Activated CD8-positive, alpha-beta T cell treated with anti-CD3 and anti-CD28 coated beads for 36 hours (primary cell): ENCODE data around the gene ADCYAP1R1. TPM values are rescaled to one million over a fixed set of nuclear protein-coding genes. Genes with fewer than 3 reads are reported as not detected.

Experiments used
- ATAC-seq: fragments of 200-7000 bp; cut with Tn5 transposase; one replicate; pipeline ENCODE4 v1.10.0; 2021; ENCODE audit warnings: mild to moderate bottlenecking, moderate library complexity
- CTCF ChIA-PET: fragments of 350-600 bp; sonication (Branson Sonifier 250); formaldehyde crosslinking; loops from one replicate; lab custom pipeline; 2021; ENCODE audit warnings: antibody characterized with exemption; lab: Charles Lee
- POLR2A ChIA-PET: fragments of 350-600 bp; sonication (Branson Sonifier 250); formaldehyde crosslinking; loops from one replicate; lab custom pipeline; 2021; ENCODE audit warnings: antibody characterized with exemption; lab: Charles Lee
- DNase-seq: peaks from one replicate; pipeline ENCODE4 v3.0.0-alpha.2; 2020
- H3K27ac Mint-ChIP-seq: one replicate; pipeline ENCODE4 v1.8.0; 2021; ENCODE audit warnings: mild to moderate bottlenecking, mixed read lengths
- H3K27me3 Mint-ChIP-seq: one replicate; pipeline ENCODE4 v1.8.0; 2021; ENCODE audit warnings: mixed read lengths
- H3K36me3 Mint-ChIP-seq: one replicate; pipeline ENCODE4 v1.8.0; 2021; ENCODE audit warnings: low read depth, mixed read lengths
- H3K4me1 Mint-ChIP-seq: one replicate; pipeline ENCODE4 v1.8.0; 2021; ENCODE audit warnings: low read depth, mixed read lengths
- H3K4me3 Mint-ChIP-seq: one replicate; pipeline ENCODE4 v1.8.0; 2021; ENCODE audit warnings: mild to moderate bottlenecking, moderate library complexity, mixed read lengths
- H3K9me3 Mint-ChIP-seq: one replicate; pipeline ENCODE4 v1.8.0; 2021; ENCODE audit warnings: mixed read lengths
- CTCF ChIP-seq: fragments of 200-600 bp; IDR thresholded peaks from one replicate; pipeline ENCODE4 v1.8.0; 2022; ENCODE audit warnings: antibody characterized with exemption, mild to moderate bottlenecking
- intact Hi-C: fragments of 100-400 bp; cut with micrococcal nuclease; formaldehyde crosslinking; loops from one replicate; pipeline ENCODE4 v1.10.0; 2022
- total RNA-seq, 2 experiments: library from RNA; stranded (reverse); gene quantifications; one replicate each; pipeline ENCODE4 v1.2.3, GENCODE V29; 2021

ADCYAP1R1 gene
- total RNA-seq = not detected

- no peaks in the 10 kb centered on the region for H3K4me1 Mint-ChIP-seq
- no peaks in the 10 kb centered on the region for H3K36me3 Mint-ChIP-seq
- H3K4me3 Mint-ChIP-seq = no peak within 1 kb of the TSS
- ChIA-PET CTCF (interaction anchor here (2.4 kb wide), 1 partner anchor 69 kb away, joined by 7 read pairs; no protein-coding TSS in a partner anchor), POLR2A (no interaction called here)
- no peak for DNase-seq
- no peak within 1 kb of the TSS for H3K27ac Mint-ChIP-seq
- H3K27me3 Mint-ChIP-seq = peaks cover 28% of the 10 kb centered on the region
- no peak for ATAC-seq
- intact Hi-C loops = no loop called here
- TF ChIP-seq CTCF = no peak
- H3K9me3 Mint-ChIP-seq = no peaks in the 10 kb centered on the region
Measured at GRCh38 chr7:31051598-31052486, at the start of gene ADCYAP1R1. ADCYAP1R1 (plus strand) TSS chr7:31052308; CDS start chr7:31063265, 10,957 bp downstream.

GRCh38 chr7:31003097-31003496 is 49.0 kb upstream of the ADCYAP1R1 start:
- no peak overlapping the region for H3K4me3 Mint-ChIP-seq
- H3K27me3 Mint-ChIP-seq = peaks cover 1% of the 10 kb centered on the region
- ATAC-seq (no peak), DNase-seq (no peak)
- H3K9me3 Mint-ChIP-seq = no peaks in the 10 kb centered on the region
- TF ChIP-seq CTCF = no peak
- ChIA-PET CTCF (interaction anchor here (1.1 kb wide), 2 partner anchors 18 to 65 kb away, joined by 3 read pairs; no protein-coding TSS in a partner anchor), POLR2A (no interaction called here)
- no peak overlapping the region for H3K27ac Mint-ChIP-seq
- H3K4me1 Mint-ChIP-seq = no peaks in the 10 kb centered on the region
- intact Hi-C loops = no loop called here
- H3K36me3 Mint-ChIP-seq = no peaks in the 10 kb centered on the region

- H3K4me3 Mint-ChIP-seq = no peak overlapping the region
- ATAC-seq (no peak), DNase-seq (no peak)
- H3K36me3 Mint-ChIP-seq = no peaks in the 10 kb centered on the region
- ChIA-PET CTCF (interaction anchor here (1.1 kb wide), 1 partner anchor 65 kb away, joined by 3 read pairs; no protein-coding TSS in a partner anchor), POLR2A (no interaction called here)
- intact Hi-C loops = no loop called here
- H3K9me3 Mint-ChIP-seq = no peaks in the 10 kb centered on the region
- H3K27me3 Mint-ChIP-seq = peaks cover 4% of the 10 kb centered on the region
- H3K4me1 Mint-ChIP-seq = no peaks in the 10 kb centered on the region
- H3K27ac Mint-ChIP-seq = no peak overlapping the region
- TF ChIP-seq CTCF = no peak
Measured at GRCh38 chr7:31003721-31004120, 48.4 kb upstream of the ADCYAP1R1 start.

GRCh38 chr7:31004393-31004792 is 47.7 kb upstream of the ADCYAP1R1 start:
- Mint-ChIP-seq H3K4me1 (no peaks in the 10 kb centered on the region), H3K27ac (no peak overlapping the region), H3K36me3 (no peaks in the 10 kb centered on the region), H3K4me3 (no peak overlapping the region), H3K27me3 (peaks cover 7% of the 10 kb centered on the region), H3K9me3 (no peaks in the 10 kb centered on the region)
- CTCF ChIA-PET = interaction anchor here (1.1 to 1.8 kb wide), 2 partner anchors 21 to 66 kb away, joined by 3 to 9 read pairs; no protein-coding TSS in a partner anchor
- POLR2A ChIA-PET = no interaction called here
- no peak for DNase-seq
- no peak for ATAC-seq
- no peak for TF ChIP-seq CTCF
- intact Hi-C loops = no loop called here

GRCh38 chr7:31006857-31007256 is 45.3 kb upstream of the ADCYAP1R1 start:
- Mint-ChIP-seq H3K27me3 (peaks cover 10% of the 10 kb centered on the region), H3K36me3 (no peaks in the 10 kb centered on the region), H3K9me3 (peaks cover 2% of the 10 kb centered on the region), H3K4me1 (no peaks in the 10 kb centered on the region), H3K27ac (no peak overlapping the region), H3K4me3 (no peak overlapping the region)
- ATAC-seq (no peak), DNase-seq (no peak)
- ChIA-PET CTCF (interaction anchor here (0.9 to 1.2 kb wide), 2 partner anchors 21 to 116 kb away, joined by 3 to 5 read pairs; no protein-coding TSS in a partner anchor), POLR2A (no interaction called here)
- intact Hi-C loops = no loop called here
- no peak for TF ChIP-seq CTCF
